Esophagus squamous epithelium (tissue), 4 donors: Measurements from ENCODE around the gene CENPL.

Experiments used
- CTCF ChIP-seq, 6 experiments: fragments of 450-650 bp in 4 of 6; fragments of 200-600 bp in 2 of 6; sonication (generic) in 2 of 6; IDR thresholded peaks; one replicate each; pipeline ENCODE4 v1.5.1; 2016 to 2019; ENCODE audit warnings: antibody characterized with exemption in 6 of 6, mild to moderate bottlenecking in 4 of 6, moderate library complexity in 4 of 6
- POLR2A ChIP-seq, 4 donors: fragments of 450-650 bp; IDR thresholded peaks; one replicate each; pipeline ENCODE4 v1.6.1; 2017; ENCODE audit warnings: antibody characterized with exemption in 4 of 4, mild to moderate bottlenecking in 4 of 4, moderate library complexity in 3 of 4

GRCh38 chr1:173866413-173867115, 41.9 kb upstream of the CENPL start:
- TF ChIP-seq CTCF (IDR thresholded peaks at IDR 0.05) (no peak), POLR2A (IDR thresholded peaks at IDR 0.05) (no peak)
